ENCODE results near the gene FBF1.

The FBF1 gene

DNA sequence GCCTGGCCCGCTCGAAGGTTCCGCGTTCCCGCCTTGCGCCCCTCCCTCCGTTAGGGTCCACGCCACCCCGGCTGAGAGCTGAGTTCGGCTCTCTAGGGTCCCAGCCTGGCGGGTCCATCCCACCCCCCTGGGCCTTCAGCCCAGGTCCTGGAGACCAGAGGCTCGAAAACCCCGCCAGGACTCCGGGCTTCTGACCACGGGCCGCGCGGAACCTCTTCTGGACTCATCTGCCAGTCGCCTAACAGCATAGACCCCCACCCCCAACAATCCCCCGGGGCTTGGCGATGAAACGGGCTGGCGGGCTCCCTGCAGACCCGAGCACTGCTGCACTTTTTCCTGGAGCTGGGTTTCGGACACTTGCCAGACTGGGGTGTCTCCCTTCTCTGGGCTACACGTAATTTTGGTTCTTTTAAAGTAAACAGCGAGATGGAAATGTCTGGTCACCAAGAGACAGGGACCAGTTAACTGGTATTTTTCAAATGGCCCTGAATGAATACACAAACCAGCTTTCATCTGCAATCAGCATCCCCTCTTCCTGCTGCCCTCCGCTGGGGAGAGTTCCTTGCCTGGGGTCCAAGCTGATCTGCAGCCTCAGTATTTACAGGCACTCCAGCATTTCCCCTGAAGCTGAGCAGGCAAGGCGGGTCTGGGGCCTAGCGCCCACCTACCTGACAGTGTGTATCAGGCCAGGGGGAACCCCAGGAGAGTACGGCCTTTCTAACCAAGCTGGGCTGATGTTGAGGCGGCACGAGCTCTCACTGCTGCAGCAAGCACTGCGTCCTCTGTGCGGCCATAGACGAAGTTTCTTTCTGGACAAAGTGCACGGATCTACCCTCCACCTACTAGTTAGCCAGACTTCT is 43.5 kb downstream of the FBF1 start:
- DNase-seq (ENCODE audit: low spot score) = no peak

DNA sequence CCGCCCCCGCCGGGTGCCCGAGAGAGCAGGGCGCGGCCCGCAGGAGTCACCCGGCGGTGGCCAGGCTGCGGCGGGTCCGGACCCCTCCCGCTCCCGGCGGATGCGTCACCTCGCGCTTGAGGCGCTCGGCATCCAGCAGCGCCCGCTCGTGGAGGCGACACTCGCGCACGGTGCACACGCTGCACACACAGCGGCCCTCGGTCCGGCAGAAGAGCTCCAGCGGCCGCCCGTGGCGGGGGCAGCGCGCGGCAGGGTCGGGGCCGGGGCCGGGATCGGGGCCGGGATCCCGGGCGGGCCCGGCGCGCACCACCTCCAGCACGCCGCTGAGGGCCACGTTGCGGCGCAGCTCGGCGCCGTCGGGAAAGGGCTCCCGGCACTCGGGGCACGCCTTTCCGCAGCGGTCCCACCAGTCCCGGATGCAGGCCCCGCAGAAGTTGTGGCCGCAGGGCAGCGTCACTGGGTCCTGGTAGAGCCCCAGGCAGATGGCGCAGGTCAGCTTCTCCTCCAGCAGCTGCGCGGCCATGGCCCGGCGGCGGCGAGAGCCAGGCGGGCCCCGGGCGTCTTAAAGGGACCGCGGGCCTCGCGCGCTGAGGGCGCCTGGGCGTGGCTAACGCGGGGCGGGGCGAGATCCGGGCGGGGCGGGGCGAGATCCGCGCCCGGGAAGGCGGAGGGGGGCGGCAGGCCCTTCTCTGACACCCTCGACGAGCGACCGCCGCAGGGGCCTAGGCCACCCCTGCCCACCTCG is 44.3 kb downstream of the FBF1 start, which contains the start of gene TRIM65:
TRIM65 (minus strand) TSS at position 537 of the 745 bp plus-strand sequence; CDS start at position 523, 14 bp downstream.
- peak; percentile 83 for DNase-seq (ENCODE audit: low spot score)

DNA sequence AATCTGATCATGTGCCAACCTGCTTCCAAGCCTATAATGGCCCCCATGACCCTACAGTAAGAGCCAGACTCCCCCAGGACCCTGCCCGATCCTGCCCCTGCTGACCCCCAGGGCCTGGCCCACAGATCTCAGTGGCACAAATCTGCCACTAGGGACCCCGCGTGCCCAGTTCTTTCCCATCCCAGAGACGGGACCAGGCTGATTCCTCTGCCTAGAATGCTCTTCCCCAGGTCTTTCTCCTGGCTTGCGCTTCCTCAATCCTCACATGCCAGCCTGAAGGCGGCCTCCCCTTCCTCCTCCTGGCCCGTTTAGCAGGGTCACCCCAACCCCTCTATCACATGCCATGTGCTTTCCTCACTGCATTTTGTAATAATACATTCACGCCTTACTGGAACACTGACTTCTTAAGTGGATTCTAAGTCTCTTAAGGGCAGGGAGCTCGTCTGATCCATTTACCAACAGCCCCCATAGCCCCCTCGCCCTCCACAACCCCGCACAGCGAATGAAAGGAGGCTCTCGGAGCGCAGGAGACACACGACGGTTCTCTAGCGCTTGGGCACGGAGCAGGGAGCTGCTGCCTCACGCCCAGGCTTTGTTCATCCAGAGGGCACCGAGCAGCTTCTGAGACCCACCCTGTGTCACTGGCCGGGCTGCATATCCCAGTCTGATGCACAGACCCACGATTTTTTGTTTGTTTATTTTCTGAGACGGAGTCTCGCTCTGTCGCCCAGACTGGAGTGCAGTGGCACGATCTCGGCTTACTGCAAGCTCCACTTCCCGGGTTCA is 45.3 kb downstream of the FBF1 start:
- DNase-seq (ENCODE audit: low spot score) = peak; percentile 59

DNA sequence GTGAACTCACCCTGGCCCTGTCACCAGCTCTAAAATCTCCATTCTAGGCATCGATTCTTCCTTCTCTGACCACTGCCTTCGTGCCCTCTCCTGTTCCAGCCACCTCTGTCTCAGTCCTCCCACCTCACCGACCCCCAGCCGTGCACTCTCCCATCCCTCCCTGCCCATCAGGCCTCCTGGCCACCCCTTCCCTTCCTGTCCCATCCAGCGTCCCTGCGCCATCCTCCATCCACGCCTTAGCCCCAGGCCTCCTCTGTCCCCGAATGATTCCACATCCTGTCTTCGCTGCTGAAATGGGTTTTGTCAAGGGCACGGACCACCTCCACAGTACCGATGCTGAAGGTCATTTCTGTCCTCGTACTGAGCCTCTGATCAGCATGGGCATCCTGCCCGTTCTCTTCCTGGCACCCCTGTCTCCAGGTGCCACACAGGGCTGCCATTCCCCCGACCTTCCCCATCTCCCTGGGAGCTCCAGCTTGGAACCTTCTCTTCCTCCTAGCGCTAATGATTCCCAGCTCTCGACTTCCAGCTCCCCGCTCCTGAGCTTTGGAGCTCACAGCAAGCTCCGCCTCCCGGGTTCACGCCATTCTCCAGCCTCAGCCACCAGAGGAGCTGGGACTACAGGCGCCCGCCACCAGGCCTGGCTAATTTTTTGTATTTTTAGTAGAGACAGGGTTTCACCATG is 46.7 kb downstream of the FBF1 start:
- DNase-seq (ENCODE audit: low spot score) = no peak

DNA sequence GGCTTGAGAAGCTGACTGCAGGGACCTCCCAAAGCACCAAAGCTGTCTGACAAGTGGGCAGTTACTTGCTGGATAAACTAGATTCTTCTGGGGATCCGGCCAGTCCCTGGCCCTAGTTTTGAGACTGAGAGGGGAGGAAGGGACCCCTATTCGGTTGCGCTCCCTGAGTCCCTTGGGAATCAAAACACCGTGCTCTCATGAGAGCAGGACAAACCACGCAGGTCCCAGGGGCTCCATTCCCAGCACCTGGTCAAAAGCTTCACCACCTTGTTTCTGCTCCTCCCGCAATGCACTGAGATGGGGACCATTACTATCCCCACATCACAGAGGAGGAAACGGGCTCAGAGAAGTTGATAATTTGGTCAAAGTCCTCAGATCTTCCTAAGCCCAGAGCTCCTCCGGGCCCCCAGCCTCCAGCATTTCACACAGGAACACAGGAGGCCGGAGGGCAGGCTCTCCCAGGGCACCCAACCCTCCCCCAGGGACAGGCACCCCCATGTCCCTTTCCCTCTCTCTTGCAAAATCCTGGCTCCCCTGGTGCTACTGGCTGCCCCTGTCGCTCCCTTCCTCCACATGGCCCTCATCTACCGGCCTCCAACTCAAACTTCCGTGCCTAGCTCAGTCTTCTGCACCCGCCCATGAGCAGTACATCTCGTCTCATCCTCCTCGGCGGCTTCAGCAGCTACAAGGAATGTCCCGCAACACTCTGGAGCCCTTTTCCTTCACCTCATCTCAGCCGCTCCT is 47.4 kb downstream of the FBF1 start:
- DNase-seq (ENCODE audit: low spot score) = no peak

DNA sequence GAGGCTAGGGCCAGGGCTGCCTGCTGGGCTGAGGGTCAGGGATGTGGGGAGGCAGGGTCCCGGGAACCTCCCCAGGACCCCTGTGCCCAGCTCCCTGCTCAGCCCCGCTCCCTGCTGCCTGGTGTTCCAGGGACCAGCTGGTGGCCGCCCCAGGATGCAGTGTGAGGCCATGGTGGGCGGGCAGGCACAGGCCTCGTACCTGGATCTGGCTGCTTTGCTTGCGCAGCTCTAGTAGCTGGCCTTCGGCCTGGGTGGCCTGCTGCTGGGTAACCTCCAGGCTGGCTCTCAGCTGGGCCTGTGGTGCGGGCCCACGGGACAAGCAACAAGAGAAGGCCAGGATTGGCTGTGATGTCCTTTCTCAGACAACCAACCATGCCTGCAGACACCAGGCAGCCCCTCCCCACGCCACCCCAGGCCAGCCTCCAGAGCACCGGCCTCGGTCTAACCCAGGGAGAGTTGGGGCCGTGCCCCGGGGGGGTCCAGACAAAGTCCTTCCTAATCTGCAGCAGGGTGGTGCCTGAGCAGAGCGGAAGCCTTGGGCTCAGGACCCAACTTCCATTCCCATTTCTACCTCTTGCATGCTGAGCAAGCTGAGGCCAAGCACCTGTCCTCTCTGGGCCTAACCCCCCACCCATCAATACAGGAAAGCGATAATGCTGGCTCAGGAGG is 48.2 kb downstream of the FBF1 start:
- DNase-seq (ENCODE audit: low spot score) = no peak

DNA sequence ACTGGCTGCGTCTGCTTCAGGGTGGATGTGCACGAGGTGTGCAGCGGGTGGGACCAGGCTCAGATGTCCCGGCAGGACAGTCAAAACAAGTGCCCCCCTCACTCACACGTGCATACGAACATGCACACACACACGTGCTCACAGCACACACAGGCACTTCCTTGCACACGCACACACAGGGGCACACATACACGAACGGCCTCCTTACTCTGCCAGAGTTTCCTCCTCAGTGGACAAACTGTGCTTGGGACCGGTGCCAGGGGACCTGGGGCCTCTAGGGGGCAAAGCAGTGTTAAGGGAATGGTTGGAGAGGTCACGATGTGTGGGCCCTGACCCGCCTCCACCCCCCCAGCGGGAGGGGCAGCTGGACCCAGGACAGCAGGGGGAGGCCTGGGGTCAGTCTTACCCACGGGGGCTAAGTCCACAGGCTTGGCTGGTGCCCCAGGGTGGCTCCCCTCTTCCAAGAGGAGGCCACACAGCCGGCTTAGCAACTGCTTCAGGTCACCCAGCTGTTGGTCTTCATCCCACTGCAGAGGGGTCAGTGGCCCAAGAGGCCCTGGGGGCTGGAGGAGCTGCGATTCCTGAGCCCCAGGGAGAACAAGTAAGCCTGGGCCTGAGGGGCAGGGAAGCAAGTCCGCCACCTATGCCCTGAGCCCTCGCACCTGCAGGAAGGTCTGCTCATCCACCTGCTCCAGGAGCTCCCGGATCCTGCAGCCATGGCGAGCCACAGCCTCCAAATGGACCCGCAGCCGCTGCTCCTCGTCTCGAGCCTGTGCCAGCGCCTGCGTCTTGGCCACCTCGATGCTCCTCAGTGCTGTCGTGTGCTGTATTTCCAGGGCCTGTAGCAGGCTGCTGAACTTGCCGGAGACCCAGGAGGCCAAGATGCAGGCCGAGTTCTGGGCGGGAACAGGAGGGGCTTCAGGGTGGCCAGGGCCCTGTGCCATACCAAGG is 49.0 kb downstream of the FBF1 start:
- DNase-seq (ENCODE audit: low spot score) = no peak

DNA sequence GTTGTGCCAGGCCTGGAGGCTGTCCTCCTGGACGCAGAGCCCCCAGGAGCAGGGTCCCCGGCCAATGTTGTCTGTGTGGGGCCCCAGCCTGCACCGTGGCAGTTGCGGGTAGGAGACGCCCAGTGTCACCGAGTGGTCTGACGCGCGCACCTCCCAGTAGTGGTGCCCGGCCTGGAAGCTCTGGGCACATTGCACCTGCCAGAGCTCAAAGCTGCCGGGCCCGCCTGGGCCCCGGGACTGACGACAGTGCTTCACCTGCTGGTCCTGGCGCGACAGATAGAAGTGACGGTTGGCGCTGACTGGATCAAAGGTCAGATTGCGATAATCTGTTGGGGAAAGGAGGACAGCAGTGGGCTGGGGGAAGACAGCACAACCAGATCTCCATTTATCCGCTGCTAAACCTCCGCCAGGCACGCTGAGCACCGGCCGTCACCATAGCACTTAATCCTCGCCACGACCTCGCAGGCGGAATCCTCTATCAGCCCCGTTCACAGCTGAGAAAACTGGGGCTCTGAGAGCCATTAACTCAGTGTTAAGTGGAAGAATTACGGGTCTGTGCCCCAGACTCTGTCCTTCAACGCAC is 49.7 kb downstream of the FBF1 start:
- no peak for DNase-seq (ENCODE audit: low spot score)

DNA sequence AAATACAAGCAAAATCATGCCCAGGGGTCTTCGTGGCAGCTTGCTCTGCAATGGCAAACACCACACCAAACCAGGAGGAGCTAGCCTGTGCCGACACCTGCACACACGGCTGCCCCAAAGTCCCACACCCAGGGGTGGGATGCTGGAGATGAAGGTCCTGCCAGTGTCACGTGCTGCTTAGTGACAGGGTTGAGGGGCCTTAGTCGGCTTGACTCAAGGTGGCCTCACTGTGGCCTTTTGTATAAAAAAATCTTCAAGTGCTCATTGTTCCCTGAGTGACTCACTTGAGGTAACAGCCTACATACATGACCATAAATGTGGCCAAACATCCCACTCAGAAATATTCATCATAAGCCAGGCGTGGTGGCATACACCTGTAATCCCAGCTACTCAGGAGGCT is 51.4 kb downstream of the FBF1 start:
- DNase-seq (ENCODE audit: low spot score) = no peak

DNA sequence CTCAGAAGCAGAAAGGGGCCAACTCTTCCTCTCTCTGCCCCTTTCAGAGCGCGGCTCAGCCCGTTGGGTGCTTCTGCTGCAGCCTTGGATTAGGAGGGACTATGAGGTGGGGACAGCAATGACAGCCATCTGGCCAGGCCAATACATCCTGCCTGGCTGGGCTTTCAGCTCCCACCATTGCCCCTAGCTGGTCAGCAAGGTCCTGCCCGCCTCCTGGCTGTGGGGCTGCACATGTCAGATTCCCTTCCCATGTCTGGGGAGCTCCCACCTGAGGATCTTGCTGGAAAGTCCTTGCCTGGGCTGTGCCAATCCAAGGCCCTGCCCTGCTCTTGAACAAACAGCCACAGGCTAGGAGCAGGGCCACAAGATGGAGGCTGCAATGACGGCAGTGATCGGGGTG is 52.4 kb downstream of the FBF1 start:
- no peak for DNase-seq (ENCODE audit: low spot score)

DNA sequence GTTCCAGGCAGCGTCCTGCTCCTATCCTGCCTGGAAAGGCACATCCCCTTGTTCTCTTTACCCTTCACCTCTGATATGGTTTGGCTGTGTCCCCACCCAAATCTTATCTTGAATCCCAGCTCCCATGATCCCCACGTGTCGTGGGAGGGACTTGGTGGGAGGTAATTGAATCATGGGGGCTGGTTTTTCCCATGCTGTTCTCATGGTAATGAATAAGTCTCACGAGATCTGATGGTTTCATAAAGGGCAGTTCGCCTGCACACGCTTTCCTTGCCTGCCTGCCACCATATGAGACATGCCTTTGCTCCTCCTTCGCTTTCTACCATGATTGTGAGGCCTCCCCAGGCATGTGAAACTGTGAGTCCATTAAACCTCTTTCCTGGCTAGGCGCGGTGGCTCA is 55.0 kb downstream of the FBF1 start:
- peak; percentile 64 for DNase-seq (ENCODE audit: low spot score)

DNA sequence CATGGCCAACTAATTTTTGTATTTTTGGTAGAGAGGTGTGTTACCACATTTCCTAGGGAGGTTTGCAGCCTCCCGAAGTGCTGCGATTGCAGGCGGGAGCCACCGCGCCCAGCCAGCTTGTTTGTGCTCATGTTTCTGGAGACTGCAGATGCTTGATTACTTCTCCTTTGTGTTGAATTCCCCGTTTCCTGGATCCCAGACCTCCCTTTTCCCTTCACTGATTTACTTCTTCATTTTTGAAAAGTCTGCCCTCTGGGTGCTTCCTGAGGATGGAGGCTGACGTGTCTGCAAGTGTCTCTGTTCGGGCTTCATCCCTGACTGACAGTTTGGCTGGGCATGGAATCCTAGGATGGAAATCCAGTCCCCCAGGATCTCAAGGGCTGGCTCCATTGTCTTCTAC is 55.4 kb downstream of the FBF1 start:
- no peak for DNase-seq (ENCODE audit: low spot score)

DNA sequence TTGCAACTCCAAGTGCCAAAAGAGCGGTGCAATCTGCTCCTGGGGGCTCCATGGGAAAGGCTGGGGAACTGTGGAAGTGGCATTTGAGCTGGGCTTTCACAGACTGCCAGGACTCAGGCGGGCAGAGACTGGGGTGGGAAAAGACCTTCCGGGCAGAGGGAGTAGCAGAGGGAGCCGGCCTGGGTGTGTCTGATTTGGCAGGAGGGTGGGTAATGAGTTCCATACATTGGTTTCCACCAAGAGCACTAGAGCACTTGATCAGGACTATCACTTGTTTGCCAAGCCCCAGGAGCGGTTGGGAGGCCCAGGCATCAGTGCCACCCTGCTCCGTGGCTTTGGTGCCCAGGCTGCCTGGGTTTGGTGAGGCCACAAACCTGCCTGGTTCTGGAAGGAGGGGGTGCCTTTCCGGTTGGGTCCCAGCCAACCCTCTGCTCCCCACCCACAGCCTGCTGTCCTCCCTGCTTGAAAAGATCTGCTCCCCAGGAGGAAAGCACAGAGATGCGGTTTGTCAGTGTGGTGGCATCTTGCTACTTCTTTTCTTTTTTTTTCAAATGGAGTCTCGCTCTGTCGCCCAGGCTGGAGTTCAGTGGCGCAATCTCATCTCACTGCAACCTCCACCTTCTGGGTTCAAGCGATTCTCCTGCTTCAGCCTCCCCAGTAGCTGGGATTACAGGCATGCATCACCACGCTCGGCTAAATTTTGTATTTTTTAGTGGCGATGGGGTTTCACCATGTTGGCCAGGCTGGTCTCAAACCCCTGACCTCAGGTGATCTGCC is 59.0 kb downstream of the FBF1 start:
- DNase-seq (ENCODE audit: low spot score) = no peak

DNA sequence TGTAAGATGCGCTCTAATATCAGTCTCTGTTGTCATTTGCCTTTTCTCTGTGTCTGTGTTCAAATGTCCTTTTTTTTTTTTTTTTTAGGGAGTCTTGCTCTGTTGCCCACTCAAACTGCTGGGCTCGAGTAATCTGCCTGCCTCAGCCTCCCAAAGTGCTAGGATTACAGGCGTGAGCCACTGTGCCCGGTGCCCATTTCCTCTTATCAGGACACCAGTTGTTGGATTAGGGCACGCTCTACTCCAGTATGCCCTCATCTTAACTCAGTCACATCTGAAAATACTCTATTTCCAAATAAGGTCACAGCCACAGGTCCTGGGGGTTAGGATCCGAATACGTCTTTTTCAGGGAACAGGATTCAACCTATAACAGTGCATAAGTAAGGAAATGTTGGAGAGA is 60.6 kb downstream of the FBF1 start:
- no peak for DNase-seq (ENCODE audit: low spot score)

DNA sequence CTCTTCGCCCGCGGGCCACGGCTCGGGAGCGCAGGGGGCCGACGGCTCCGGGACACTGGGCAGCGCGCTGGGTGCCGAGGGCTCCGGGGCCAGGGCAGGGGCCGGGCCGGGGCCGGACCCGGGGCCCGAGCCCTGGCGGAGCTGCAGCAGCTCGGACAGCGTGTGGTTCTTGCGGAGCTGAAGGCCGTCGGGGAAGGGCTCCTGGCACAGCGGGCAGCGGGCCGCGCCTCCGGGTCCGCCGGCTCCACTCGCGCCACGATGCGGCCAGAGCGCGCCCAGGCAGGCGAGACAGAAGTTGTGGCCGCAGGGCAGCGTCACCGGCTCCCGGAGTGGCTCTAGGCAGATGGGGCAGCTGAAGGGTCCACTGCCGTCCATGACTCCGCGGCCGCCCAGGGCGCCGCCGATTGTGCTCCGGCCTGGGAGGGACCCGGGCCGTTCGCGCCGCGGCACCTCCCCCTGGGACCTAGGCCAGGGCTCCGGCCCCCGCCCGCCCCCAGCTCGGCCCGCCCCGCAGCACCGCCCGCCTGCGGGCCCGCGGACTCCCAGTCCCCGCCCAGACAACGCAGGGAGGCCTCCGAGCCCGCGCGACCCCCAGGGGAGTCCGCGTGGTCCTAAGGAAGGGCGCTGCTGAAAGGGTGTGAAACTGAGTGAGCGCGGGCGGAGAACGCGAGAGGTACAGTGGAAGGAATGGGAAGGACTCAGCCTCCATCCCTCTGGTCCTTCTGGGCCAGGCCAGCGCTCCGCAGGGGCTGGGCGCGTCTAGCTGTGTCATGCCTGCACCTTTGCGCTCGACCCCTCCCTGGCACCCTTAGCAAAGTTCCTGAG is 62.5 kb downstream of the FBF1 start, which contains the start of gene TRIM47:
TRIM47 (minus strand) TSS at position 408 of the 825 bp plus-strand sequence; CDS start at position 375, 33 bp downstream.
- DNase-seq (ENCODE audit: low spot score) = peak; percentile 86

DNA sequence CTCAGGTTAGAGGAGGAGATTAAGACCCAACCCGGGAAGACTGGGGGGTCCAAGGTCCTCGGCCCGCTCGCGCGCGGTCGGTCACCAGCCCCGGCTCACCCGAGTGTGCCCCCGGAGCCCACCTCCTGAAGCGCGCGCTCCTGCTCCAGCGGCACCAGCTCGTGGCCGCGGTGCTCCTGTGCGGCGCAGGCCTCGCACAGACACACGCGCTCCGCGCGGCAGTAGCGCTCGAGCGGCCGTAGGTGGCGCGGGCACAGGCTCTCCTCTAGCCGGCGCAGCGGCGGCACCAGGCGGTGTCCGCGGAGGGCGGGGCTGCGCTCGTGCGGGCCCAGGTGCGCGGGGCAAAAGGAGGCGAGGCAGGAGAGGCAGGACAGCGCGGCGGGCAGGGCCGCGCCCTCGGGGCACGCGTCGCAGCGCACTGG is 63.1 kb downstream of the FBF1 start:
- DNase-seq (ENCODE audit: low spot score) = peak; percentile 80
